Keratinocyte (primary cell): Measurements from ENCODE around the gene OR51A4.

Source experiments
- CTCF ChIP-seq, 3 experiments: IDR thresholded peaks in 1 of 3; conservative IDR thresholded peaks in 1 of 3; optimal IDR thresholded peaks in 1 of 3; 2 replicates in 2 of 3; 3 replicates in 1 of 3; pipeline versions ENCODE3 to v1.5.1; 2011; ENCODE audit warnings: low read length in 3 of 3, mild to moderate bottlenecking in 3 of 3, moderate library complexity in 2 of 3, control low read depth in 1 of 3, inconsistent platforms in 1 of 3; ENCODE audit not compliant: insufficient read depth in 2 of 3; ENCODE audit errors: extremely low read depth in 1 of 3
- EZH2 ChIP-seq: IDR thresholded peaks from one replicate; pipeline ENCODE4 v1.6.1; 2012; ENCODE audit warnings: inconsistent platforms, mild to moderate bottlenecking, low read length, moderate library complexity

DNA sequence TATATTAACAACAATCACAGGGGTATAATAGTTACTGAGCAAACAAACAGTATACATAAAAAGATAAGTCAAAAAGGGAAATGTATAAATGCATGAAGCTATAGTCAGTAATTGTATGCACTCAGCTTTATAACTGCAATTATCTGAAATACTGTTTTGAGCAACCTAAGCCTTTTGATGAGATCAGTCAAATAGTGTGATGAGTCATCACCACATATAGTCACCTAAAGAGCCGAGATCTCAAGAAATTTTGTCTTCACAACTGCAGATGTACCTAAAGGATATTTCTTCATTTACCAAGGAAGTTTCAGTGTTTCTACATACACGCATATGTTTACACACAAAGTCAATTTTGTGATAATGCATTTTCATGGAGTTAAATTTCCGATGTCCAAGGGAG, 13.5 kb upstream of the OR51A4 start:
- TF ChIP-seq CTCF (optimal IDR thresholded peaks at IDR 0.05 in 1 of 3, IDR thresholded peaks at IDR 0.05 in 1 of 3, conservative IDR thresholded peaks at IDR 0.05 in 1 of 3; ENCODE audit: extremely low read depth in 1 of 3, insufficient read depth in 2 of 3, low read length in 3 of 3) (no peak), EZH2 (no peak)
